ENCODE measurements around the gene BUB1.
A peak's percentile ranks its signal among the peaks of the same experiment; 100 is the strongest.

Gene BUB1

DNA sequence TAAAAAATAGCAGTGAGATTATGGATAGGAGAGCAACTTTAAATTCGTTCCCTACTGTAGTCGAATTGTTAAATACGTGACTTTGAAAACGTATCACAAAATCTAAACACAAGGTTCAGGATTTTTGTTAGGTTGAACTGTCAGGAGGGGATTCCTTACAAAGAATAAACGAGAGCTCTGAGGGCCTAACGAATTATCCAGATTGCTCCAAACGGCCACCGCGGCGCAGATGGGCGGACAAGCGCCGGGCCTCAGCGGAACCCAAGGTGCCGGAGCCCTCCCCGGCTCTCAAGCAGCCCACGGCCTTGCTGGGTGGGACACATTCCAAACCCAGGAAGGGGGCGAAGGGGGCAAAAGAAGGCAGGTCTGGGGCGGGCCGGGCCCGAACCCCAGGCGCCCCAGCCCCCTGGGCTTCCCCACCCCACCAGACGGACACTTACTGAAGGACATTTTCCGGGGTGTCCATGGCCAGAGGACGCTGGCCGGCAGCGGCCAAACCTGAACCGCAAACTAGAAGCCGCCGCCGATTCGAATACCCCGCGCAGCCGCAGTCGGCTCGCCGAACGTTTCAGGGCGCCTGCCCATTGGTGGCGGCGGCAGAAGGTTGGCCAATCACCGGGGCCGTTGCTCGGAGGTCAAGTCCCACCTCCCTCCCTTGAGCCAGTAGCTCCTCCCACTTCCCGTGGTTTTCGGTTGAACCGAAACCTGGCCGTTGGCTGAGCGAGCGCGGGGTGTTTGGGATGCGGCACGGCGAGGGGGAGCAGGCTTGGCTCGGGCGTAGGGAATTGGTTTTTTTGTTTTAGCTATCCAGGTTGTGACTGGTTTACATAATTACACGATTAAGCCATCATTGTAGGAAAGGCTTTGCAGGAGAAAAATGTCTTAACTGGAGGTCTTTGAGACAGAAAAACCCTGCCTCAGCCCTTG lies at the start of gene BUB1:
BUB1 (minus strand) TSS at position 534 of the 927 bp plus-strand sequence; CDS start at position 466, 68 bp downstream.
- H3K36me3 ChIP-seq, result peaks cover 9% of the 10 kb centered on the region
- H3K27me3 ChIP-seq (ENCODE audit: insufficient read depth, low read depth, severe bottlenecking), result peaks cover 23% of the 10 kb centered on the region
- DNase-seq, result peak; percentile 96
- peak within 1 kb of the TSS; percentile 74 for H3K27ac ChIP-seq
- no peaks in the 10 kb centered on the region for H3K9me3 ChIP-seq (ENCODE audit: severe bottlenecking)
- H3K4me3 ChIP-seq (ENCODE audit: low read depth, low read length), result peak within 1 kb of the TSS; percentile 94
- TF ChIP-seq, protein P1, sequence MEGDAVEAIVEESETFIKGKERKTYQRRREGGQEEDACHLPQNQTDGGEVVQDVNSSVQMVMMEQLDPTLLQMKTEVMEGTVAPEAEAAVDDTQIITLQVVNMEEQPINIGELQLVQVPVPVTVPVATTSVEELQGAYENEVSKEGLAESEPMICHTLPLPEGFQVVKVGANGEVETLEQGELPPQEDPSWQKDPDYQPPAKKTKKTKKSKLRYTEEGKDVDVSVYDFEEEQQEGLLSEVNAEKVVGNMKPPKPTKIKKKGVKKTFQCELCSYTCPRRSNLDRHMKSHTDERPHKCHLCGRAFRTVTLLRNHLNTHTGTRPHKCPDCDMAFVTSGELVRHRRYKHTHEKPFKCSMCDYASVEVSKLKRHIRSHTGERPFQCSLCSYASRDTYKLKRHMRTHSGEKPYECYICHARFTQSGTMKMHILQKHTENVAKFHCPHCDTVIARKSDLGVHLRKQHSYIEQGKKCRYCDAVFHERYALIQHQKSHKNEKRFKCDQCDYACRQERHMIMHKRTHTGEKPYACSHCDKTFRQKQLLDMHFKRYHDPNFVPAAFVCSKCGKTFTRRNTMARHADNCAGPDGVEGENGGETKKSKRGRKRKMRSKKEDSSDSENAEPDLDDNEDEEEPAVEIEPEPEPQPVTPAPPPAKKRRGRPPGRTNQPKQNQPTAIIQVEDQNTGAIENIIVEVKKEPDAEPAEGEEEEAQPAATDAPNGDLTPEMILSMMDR (IDR thresholded peaks at IDR 0.05; ENCODE audit: low read depth, low read length), result no peak

DNA sequence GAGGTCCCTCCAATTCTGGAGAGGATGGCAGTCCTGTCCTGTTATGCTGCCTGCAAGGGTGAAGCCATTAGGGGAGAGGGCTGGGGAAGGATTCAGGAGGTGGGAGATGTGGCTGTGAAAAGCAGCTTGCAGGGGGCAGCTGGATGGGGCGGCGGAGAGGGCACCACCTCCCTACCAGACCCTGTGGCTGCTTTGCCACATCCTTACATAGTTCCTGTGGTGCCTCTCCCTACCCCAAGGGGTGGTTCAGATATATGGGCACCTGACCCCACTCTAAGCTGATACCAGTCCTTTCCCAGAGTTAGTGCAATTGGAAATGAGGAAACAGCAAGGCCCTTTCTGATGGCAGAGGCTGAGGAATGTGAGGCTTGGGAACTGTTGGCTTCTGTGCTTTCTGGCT lies 48.4 kb upstream of the BUB1 start:
- TF ChIP-seq, protein P1 (IDR thresholded peaks at IDR 0.05; ENCODE audit: low read depth, low read length), result no peak
- H3K27me3 ChIP-seq (ENCODE audit: insufficient read depth, low read depth, severe bottlenecking), result peaks cover 90% of the 10 kb centered on the region
- no peak overlapping the region for H3K27ac ChIP-seq
- no peaks in the 10 kb centered on the region for H3K9me3 ChIP-seq (ENCODE audit: severe bottlenecking)
- no peak overlapping the region for H3K4me3 ChIP-seq (ENCODE audit: low read depth, low read length)
- no peak for DNase-seq
- no peaks in the 10 kb centered on the region for H3K36me3 ChIP-seq

DNA sequence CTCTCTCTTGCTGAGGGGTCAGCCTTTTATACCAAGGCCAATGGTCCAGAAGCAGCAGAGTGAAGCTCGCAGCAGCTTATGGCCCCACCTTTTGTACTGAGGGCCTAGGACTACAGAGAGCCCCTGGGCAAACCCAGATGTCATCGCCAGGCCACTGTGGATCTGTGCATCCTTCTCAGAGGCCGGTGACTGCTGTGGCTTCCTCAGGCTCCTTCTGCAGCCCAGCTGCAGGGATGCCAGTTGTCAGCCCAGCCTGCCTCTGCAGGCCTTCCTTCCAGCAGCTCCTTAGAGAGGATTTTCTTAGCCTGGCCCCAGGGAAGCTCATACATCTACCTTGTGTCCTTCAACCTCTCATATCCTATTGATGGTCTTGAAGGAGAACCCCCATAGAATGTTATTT lies 48.0 kb upstream of the BUB1 start:
- no peaks in the 10 kb centered on the region for H3K36me3 ChIP-seq
- TF ChIP-seq, protein P1 (IDR thresholded peaks at IDR 0.05; ENCODE audit: low read depth, low read length), result no peak
- H3K4me3 ChIP-seq (ENCODE audit: low read depth, low read length), result no peak overlapping the region
- H3K9me3 ChIP-seq (ENCODE audit: severe bottlenecking), result no peaks in the 10 kb centered on the region
- H3K27ac ChIP-seq, result no peak overlapping the region
- no peak for DNase-seq
- peaks cover 90% of the 10 kb centered on the region for H3K27me3 ChIP-seq (ENCODE audit: insufficient read depth, low read depth, severe bottlenecking)

DNA sequence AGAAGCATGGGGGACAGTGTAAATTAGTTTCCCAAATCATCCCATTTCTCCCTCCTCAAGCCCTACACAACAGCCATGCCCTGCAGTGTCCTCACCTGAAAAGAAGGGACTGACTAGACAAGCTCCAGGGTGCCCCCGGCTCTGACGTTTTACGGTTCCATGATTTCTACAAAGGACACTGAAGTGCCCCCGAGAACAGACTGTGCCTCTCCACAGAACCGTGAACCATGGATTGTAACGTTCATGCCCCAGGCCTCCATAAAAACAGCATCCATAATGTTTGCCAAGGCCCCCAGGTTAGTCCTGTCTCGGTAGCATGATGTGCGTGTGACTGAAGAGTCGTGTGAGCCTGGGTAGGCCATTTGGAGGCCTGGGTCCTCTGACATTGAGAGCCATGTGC lies 47.5 kb upstream of the BUB1 start:
- Histone ChIP-seq H3K4me3 (ENCODE audit: low read depth, low read length) (no peak overlapping the region), H3K27me3 (ENCODE audit: insufficient read depth, low read depth, severe bottlenecking) (peaks cover 90% of the 10 kb centered on the region), H3K36me3 (no peaks in the 10 kb centered on the region), H3K9me3 (ENCODE audit: severe bottlenecking) (no peaks in the 10 kb centered on the region), H3K27ac (no peak overlapping the region)
- DNase-seq, result no peak
- TF ChIP-seq, protein P1 (IDR thresholded peaks at IDR 0.05; ENCODE audit: low read depth, low read length), result no peak

DNA sequence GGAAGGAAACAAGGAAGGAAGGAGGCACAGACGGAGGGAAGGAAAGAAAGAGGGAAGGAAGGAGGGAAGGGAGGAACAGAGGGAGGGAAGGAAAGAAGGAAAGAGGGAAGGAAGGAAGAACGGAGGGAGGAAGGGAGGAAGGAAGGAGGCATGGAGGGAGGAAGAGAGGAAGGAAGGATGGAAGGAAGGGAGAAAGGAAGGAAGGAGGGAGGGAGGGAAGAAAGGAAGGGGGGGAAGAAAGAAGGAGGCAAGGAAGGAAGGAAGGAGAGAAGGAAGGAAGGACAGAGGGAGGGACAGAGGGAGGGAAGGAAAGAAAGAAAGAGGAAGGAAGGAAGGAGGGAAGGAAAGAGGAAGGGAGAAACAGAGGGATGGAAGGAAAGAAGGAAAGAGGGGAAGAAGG lies 47.0 kb upstream of the BUB1 start:
- TF ChIP-seq, protein P1 (IDR thresholded peaks at IDR 0.05; ENCODE audit: low read depth, low read length), result no peak
- Histone ChIP-seq H3K36me3 (no peaks in the 10 kb centered on the region), H3K27ac (no peak overlapping the region), H3K27me3 (ENCODE audit: insufficient read depth, low read depth, severe bottlenecking) (peaks cover 90% of the 10 kb centered on the region), H3K9me3 (ENCODE audit: severe bottlenecking) (no peaks in the 10 kb centered on the region), H3K4me3 (ENCODE audit: low read depth, low read length) (no peak overlapping the region)
- no peak for DNase-seq

Measured in WERI-Rb-1 (cell line).